ENCODE data around the gene CNMD.
"Not testable (repeated sequence)": the region's sequence is repeated elsewhere in the genome, so short reads cannot be mapped to it uniquely, and the experiment has no call there.

Gene CNMD

DNA sequence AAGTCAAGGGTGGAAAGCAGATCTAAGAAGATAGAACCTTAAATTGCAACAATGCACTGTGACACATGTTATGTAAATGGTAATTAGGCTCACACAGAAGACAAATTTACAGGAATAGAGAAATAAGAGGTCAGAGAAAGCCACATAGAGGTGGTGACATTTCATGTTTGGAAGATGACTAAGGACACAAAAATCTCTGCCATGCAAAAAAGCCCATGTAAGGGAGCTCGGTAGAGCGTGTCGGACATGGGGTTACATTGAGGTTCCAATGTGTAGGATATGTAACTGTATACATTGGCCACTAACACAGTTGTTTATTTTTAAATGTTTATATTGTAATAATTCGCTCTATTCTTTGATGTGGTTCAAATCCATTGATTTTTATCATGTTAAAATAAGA lies 53.2 kb downstream of the CNMD start:
- DNase-seq (ENCODE audit: low spot score) = no peak

DNA sequence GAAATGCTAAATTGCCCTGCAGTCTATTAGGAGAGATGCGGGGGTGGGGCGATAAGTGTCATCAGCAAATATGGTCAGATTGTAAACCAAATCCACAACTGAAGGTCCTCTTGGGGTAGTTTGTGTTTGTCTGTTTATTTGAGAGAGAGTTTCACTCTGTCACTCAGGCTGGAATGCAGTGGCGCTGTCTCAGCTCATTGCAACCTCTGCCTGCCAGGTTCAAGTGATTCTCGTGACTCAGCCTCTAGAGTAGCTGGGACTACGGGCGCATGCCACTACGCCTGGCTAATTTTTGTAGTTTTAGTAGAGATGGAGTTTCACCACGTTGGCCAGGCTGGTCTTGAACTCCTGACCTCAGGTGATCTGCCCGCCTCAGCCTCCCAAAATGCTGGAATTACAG lies 53.8 kb downstream of the CNMD start:
- not testable (repeated sequence) for DNase-seq (ENCODE audit: low spot score)

DNA sequence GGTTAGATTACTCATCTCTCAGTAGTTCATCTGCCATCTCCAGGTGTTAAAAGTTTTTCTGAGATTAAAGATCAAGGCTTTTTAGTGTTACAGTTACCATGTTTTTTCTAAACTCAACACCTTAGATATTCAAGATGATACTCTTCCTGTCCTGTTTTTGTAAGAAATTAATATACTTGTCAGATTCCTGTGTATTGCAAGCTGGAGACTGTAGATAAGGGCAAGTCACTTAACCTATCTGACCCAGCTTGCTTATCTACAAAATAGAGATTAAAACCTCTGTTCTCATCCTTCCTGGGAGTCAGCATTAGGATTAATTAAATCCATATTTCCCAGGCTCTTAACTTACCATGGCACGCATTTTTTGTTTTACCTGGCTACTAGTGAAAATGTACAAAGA lies 61.8 kb downstream of the CNMD start:
- no peak for DNase-seq (ENCODE audit: low spot score)

DNA sequence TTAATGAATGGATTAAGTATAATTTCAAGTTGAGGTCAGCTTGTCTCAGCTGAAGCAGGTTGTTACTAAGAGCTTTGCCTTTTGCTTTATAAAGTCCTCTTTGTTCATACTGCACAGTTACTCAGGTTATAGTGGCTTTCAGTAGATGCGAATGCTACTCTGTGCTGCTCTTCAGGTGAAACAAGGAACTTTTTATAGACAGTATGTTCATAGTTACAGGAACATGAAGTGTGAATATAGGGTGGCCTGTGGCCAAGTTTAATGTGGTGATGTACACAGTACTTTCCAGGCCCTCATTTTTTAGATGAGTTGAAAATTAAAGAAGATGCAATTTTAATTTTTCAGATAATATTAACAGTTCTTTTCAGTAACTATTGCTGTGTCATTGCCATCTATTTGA lies 66.2 kb downstream of the CNMD start:
- DNase-seq (ENCODE audit: low spot score) = no peak

DNA sequence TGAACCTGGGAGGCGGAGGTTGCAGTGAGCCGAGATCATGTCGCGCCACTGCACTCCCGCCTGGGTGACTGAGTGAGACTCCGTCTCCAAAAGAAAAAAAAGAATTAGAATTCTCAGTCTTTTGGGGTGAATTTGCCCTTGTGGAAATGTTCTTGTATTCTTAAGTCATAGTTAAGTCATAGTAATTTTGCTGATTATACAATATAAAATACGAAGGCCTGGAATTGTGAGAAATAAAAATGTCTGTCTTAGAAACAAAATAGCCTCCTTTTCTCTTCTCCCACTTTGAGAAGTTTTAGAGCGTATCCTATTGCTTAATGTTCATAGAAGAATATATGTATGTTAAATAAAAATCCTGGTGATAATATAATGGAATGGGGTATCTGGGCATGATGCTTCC lies 68.9 kb downstream of the CNMD start:
- no peak for DNase-seq (ENCODE audit: low spot score)

DNA sequence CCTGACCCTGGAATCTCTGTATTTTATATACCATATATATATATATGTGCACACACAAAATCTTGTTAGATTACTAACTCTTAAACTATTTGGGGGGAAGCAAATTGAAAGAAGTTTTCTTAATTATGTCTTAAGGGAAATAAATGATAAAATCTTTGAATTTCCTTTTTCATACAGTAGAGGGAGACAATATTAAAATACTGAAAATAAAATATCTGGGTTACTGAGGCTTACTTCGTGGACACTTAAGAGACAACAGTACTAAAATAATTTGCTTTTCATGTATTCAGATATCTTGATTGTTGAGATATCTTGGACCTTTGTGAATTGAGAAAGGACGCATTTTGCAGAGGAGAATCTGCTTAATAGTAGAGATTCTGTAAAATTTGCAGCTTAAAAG lies 69.9 kb downstream of the CNMD start:
- DNase-seq (ENCODE audit: low spot score) = no peak

DNA sequence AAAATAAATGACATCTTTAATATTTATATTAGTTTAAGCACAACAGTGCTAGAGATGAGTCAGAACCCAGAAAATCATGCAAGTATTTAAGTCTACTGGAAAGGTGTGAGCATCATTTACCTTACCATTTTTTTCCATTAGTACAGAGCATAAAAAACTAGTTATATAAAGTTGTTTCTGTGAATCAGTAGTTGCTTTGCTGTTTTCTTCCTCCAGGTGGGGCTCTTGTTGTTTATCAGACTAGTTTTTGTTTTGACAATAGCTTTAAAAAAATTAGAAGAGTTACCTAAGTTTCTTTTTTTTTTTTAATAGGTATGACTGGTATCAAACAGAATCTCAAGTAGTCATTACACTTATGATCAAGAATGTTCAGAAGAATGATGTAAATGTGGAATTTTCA lies 74.3 kb downstream of the CNMD start:
- peak; percentile 33 for DNase-seq (ENCODE audit: low spot score)

DNA sequence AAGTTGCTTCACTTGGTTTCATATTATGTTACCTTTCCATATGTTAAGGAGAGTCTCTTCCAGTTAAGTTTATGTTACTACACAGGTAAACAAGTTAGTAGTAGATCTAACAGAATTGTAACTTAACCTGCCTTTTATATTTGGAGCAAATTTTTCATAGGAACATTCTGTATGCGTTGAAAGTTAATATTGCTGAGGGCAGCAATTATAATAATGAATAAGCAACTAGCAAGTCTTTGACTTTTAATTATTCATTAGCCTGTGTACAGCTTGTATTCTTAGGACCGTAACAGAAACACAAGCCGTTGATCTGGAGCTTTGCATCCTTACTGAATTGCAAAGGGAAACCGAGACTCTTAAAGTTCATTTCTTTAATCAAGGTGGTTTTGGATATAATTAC lies 75.3 kb downstream of the CNMD start:
- DNase-seq (ENCODE audit: low spot score) = no peak

DNA sequence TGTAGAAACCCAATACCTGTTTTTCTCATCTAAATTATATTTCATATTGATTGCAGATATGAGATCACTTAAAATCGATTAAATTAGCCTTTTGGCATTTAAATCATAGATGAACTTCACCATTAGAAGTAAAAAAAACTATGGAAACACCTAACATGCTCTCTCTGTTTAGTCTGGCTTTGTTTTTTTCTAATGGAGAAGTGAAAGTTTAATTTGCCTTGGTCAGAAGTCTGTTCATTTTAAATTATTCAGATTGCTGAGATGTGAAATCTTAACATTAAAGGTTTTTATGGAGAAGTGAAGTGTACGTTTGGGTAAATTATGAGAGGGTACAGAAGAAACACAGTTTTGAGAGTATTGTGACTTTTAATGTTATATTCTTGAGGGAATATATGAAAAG lies 80.3 kb downstream of the CNMD start:
- DNase-seq (ENCODE audit: low spot score) = no peak
